PC-3 (cell line): ENCODE results near the gene SH2D2A.

Experiments used
- EZH2 ChIP-seq: fragments of 300-600 bp; sonication (generic); IDR thresholded peaks from one replicate; pipeline ENCODE4 v1.6.1; 2017; ENCODE audit warnings: antibody characterized with exemption, mild to moderate bottlenecking, low read length; ENCODE audit not compliant: unreplicated experiment
- EZH2phosphoT487 ChIP-seq: fragments of 300-600 bp; sonication (generic); IDR thresholded peaks from 2 replicates; pipeline ENCODE4 v1.6.1; 2018; ENCODE audit warnings: mild to moderate bottlenecking, antibody characterized with exemption, low read length, borderline replicate concordance
- TF ChIP-seq, protein P1 (sequence below): fragments of 300-600 bp; sonication (generic); conservative IDR thresholded peaks from 2 replicates; pipeline ENCODE4 v1.5.1; 2017; ENCODE audit warnings: antibody characterized with exemption, low read depth, mild to moderate bottlenecking, low read length

DNA sequence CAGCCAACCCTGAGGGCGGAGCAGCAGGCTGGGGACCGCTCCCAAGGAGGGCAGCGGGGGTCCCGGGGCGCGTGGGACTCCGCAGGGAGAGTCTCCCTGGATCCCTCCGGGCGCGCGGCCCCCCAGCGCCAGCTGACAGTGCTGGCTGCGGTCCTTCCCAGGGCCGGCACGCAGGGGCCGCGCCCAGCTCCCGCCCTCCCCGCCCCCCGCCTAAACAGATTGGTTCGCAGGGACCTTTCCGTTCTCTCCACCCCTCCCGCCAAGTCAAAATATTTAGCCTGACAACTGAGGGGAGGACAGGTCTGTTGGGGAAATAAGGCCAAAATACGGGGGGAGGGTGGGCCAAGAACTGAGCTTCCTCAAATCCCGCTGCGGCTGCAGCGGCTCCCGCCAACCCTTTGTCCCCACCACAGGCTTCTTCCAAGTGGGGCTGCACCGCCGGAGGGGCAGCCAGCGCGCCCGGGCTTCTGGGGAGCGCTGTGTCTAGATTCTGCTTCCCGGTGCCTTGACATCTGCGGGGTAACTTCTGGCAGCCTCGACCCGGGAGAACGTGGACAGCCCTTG is 42.4 kb upstream of the SH2D2A start, which contains the start of gene INSRR:
- TF ChIP-seq, protein P1, sequence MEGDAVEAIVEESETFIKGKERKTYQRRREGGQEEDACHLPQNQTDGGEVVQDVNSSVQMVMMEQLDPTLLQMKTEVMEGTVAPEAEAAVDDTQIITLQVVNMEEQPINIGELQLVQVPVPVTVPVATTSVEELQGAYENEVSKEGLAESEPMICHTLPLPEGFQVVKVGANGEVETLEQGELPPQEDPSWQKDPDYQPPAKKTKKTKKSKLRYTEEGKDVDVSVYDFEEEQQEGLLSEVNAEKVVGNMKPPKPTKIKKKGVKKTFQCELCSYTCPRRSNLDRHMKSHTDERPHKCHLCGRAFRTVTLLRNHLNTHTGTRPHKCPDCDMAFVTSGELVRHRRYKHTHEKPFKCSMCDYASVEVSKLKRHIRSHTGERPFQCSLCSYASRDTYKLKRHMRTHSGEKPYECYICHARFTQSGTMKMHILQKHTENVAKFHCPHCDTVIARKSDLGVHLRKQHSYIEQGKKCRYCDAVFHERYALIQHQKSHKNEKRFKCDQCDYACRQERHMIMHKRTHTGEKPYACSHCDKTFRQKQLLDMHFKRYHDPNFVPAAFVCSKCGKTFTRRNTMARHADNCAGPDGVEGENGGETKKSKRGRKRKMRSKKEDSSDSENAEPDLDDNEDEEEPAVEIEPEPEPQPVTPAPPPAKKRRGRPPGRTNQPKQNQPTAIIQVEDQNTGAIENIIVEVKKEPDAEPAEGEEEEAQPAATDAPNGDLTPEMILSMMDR, result no peak
- TF ChIP-seq EZH2phosphoT487 (no peak), EZH2 (peak; percentile 64)
